Measurements from ENCODE around the gene TAS2R16. TPM values are rescaled to one million over a fixed set of nuclear protein-coding genes. Genes with fewer than 3 reads are reported as not detected.

TAS2R16 gene
- total RNA-seq, 2 donors from 2014 or later: not detected

- Mint-ChIP-seq H3K9me3 (peaks cover 4 to 9% of the 10 kb centered on the region in 2 donors), H3K36me3 (ENCODE audit: insufficient read depth in 2 of 2) (no peaks in the 10 kb centered on the region), H3K27ac (no peak overlapping the region), H3K27me3 (ENCODE audit: low read depth) (no peaks in the 10 kb centered on the region), H3K4me1 (ENCODE audit: low read depth) (no peaks in the 10 kb centered on the region), H3K4me3 (no peak overlapping the region)
- no peak for DNase-seq
- ATAC-seq (replicated peaks in 1 of 2): no peak
These were observed 9.4 kb upstream of the TAS2R16 start for GRCh38 chr7:123004931-123005330.

DNA sequence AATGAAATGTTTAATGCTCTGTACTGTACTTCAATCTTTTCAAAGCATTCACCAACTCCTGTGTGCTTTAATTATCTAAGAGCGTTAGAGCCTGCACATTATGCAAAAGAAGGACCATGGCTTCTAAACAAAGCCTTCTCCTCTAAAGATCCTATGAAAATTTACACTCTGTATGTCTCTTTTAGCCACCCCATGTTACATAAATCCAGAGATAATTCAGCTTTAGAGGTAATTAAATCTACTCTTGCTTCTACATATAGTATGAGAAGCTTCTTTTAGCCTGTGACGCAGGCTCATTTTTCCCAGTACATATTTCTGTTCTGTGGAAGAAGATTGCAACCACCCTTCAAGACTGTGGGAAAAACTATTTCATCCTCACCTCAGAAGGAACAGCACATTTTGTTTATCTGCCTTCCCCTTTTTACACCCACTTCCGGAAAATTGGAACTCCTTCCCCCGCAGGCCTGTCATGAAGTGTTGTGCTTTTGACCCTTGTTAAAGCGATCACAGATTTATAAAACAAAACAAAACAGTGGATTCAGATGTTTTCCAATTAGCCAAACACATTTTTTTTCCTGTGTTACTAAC, 8.1 kb upstream of the TAS2R16 start:
- Mint-ChIP-seq H3K27ac (no peak overlapping the region), H3K27me3 (ENCODE audit: low read depth) (no peaks in the 10 kb centered on the region), H3K4me1 (ENCODE audit: low read depth) (no peaks in the 10 kb centered on the region), H3K4me3 (no peak overlapping the region), H3K36me3 (ENCODE audit: insufficient read depth in 2 of 2) (no peaks in the 10 kb centered on the region), H3K9me3 (peaks cover 2 to 6% of the 10 kb centered on the region in 2 donors)
- ATAC-seq (replicated peaks in 1 of 2) (no peak), DNase-seq (no peak)

- Mint-ChIP-seq H3K27ac (no peak overlapping the region), H3K36me3 (ENCODE audit: insufficient read depth in 2 of 2) (no peaks in the 10 kb centered on the region), H3K4me3 (no peak overlapping the region), H3K27me3 (ENCODE audit: low read depth) (no peaks in the 10 kb centered on the region), H3K4me1 (ENCODE audit: low read depth) (no peaks in the 10 kb centered on the region), H3K9me3 (peaks cover 5 to 7% of the 10 kb centered on the region in 2 donors)
- no peak for DNase-seq
- ATAC-seq (replicated peaks in 1 of 2): no peak
These were observed 5.9 kb downstream of the TAS2R16 start for GRCh38 chr7:122989577-122989976.

- H3K9me3 Mint-ChIP-seq: peaks cover 3 to 4% of the 10 kb centered on the region in 2 donors
- ATAC-seq (replicated peaks in 1 of 2): no peak
- DNase-seq: no peak
- H3K4me1 Mint-ChIP-seq (ENCODE audit: low read depth): no peaks in the 10 kb centered on the region
- no peaks in the 10 kb centered on the region for H3K36me3 Mint-ChIP-seq (ENCODE audit: insufficient read depth in 2 of 2)
- H3K4me3 Mint-ChIP-seq: no peak overlapping the region
- no peak overlapping the region for H3K27ac Mint-ChIP-seq
- H3K27me3 Mint-ChIP-seq (ENCODE audit: low read depth): no peaks in the 10 kb centered on the region
These were observed 6.5 kb downstream of the TAS2R16 start for GRCh38 chr7:122989041-122989440.

DNA sequence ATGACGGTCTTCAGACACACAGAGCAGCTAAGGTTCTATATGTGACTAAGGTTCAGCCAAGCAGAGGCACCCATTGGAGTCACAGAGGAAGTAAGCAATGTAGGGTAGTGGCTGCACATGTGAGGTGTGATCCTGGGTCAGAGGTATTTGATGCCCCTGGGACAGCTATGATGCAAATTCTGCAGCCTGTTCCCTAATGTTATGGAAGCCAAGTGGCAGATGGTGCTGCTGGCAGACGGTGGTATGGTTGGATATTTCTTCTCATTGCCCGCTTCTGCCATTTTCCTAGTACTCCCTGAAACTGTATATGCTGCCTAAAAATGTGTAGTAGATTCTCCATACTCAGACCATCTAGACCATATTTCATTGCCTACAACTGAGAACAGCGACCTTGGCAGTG, 7.2 kb downstream of the TAS2R16 start:
- Mint-ChIP-seq H3K27me3 (ENCODE audit: low read depth) (no peaks in the 10 kb centered on the region), H3K9me3 (peaks cover under 1% of the 10 kb centered on the region in 2 donors), H3K36me3 (ENCODE audit: insufficient read depth in 2 of 2) (no peaks in the 10 kb centered on the region), H3K4me3 (no peak overlapping the region), H3K27ac (no peak overlapping the region), H3K4me1 (ENCODE audit: low read depth) (no peaks in the 10 kb centered on the region)
- no peak for DNase-seq
- ATAC-seq (replicated peaks in 1 of 2): no peak

- ATAC-seq (replicated peaks in 1 of 2): no peak
- no peaks in the 10 kb centered on the region for H3K27me3 Mint-ChIP-seq (ENCODE audit: low read depth)
- H3K9me3 Mint-ChIP-seq: no peaks in the 10 kb centered on the region
- no peak overlapping the region for H3K27ac Mint-ChIP-seq
- H3K4me3 Mint-ChIP-seq: no peak overlapping the region
- H3K36me3 Mint-ChIP-seq (ENCODE audit: insufficient read depth in 2 of 2): no peaks in the 10 kb centered on the region
- DNase-seq: no peak
- H3K4me1 Mint-ChIP-seq (ENCODE audit: low read depth): no peaks in the 10 kb centered on the region
These were observed 8.0 kb downstream of the TAS2R16 start for GRCh38 chr7:122987463-122987862.

DNA sequence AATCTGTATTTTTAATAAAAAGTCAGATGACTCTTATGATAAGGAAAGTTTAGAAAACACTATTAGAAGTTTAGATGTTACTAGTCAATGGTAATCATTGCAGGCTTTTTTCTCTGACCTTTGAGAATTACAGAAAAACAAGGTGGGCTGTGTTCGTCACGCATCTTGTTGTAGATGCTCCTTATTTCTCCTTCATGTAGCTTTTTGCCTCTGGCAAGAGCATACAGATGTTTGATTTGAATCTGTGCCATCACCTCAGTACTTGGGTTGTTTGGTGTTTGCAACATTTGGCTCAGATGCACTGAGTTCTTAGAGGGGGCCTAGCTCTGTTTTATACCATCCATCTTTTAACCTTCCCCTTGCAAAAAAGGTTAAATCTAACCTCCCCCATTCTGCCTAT, 11.5 kb downstream of the TAS2R16 start:
- Mint-ChIP-seq H3K27me3 (ENCODE audit: low read depth) (no peaks in the 10 kb centered on the region), H3K4me3 (no peak overlapping the region), H3K4me1 (ENCODE audit: low read depth) (no peaks in the 10 kb centered on the region), H3K27ac (no peak overlapping the region), H3K9me3 (no peaks in the 10 kb centered on the region), H3K36me3 (ENCODE audit: insufficient read depth in 2 of 2) (no peaks in the 10 kb centered on the region)
- ATAC-seq (replicated peaks in 1 of 2) (no peak), DNase-seq (no peak)

GRCh38 chr7:122983261-122983660, 12.2 kb downstream of the TAS2R16 start:
- no peak for ATAC-seq (replicated peaks in 1 of 2)
- H3K4me1 Mint-ChIP-seq (ENCODE audit: low read depth): no peaks in the 10 kb centered on the region
- H3K27ac Mint-ChIP-seq: no peak overlapping the region
- H3K27me3 Mint-ChIP-seq (ENCODE audit: low read depth): no peaks in the 10 kb centered on the region
- peaks cover 2% of the 10 kb centered on the region in 2 donors for H3K9me3 Mint-ChIP-seq
- DNase-seq: no peak
- H3K4me3 Mint-ChIP-seq: no peak overlapping the region
- no peaks in the 10 kb centered on the region for H3K36me3 Mint-ChIP-seq (ENCODE audit: insufficient read depth in 2 of 2)

- Mint-ChIP-seq H3K9me3 (peaks cover 3 to 4% of the 10 kb centered on the region in 2 donors), H3K27me3 (ENCODE audit: low read depth) (no peaks in the 10 kb centered on the region), H3K4me1 (ENCODE audit: low read depth) (no peaks in the 10 kb centered on the region), H3K36me3 (ENCODE audit: insufficient read depth in 2 of 2) (no peaks in the 10 kb centered on the region), H3K4me3 (no peak overlapping the region), H3K27ac (no peak overlapping the region)
- DNase-seq (no peak), ATAC-seq (replicated peaks in 1 of 2) (no peak)
These were observed 20.2 kb downstream of the TAS2R16 start for GRCh38 chr7:122975341-122975740.

DNA sequence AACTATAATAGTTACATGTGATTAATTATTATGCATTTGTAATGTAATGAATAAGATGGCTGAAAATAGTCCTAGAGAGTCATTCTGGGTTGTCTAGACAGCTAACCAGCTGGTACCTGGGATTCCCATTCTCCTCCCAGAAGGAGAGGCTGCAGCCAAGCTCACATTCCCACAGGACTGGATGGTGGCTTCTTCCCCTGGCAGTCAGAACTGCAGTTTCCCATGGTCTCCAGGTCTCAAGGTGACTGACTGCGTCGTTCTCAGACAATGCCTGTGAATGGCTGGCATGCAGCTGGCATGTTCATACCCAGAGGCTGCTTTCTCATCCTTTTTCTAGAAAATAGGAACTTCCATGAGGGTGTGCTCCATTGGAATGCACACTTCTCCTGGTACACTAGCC, 21.3 kb downstream of the TAS2R16 start:
- Mint-ChIP-seq H3K27me3 (ENCODE audit: low read depth) (no peaks in the 10 kb centered on the region), H3K4me3 (no peak overlapping the region), H3K27ac (no peak overlapping the region), H3K9me3 (peaks cover 3 to 5% of the 10 kb centered on the region in 2 donors), H3K4me1 (ENCODE audit: low read depth) (no peaks in the 10 kb centered on the region), H3K36me3 (ENCODE audit: insufficient read depth in 2 of 2) (no peaks in the 10 kb centered on the region)
- DNase-seq (no peak), ATAC-seq (replicated peaks in 1 of 2) (no peak)

GRCh38 chr7:122972056-122972455, 23.4 kb downstream of the TAS2R16 start:
- Mint-ChIP-seq H3K4me1 (ENCODE audit: low read depth) (no peaks in the 10 kb centered on the region), H3K9me3 (peaks cover 2 to 4% of the 10 kb centered on the region in 2 donors), H3K27ac (no peak overlapping the region), H3K36me3 (ENCODE audit: insufficient read depth in 2 of 2) (no peaks in the 10 kb centered on the region), H3K27me3 (ENCODE audit: low read depth) (no peaks in the 10 kb centered on the region), H3K4me3 (no peak overlapping the region)
- DNase-seq (no peak), ATAC-seq (replicated peaks in 1 of 2) (no peak)

- H3K9me3 Mint-ChIP-seq: peaks cover 0 to 4% of the 10 kb centered on the region in 2 donors
- no peaks in the 10 kb centered on the region for H3K4me1 Mint-ChIP-seq (ENCODE audit: low read depth)
- H3K36me3 Mint-ChIP-seq (ENCODE audit: insufficient read depth in 2 of 2): no peaks in the 10 kb centered on the region
- DNase-seq (no peak), ATAC-seq (replicated peaks in 1 of 2) (no peak)
- H3K27me3 Mint-ChIP-seq (ENCODE audit: low read depth): no peaks in the 10 kb centered on the region
- H3K27ac Mint-ChIP-seq: no peak overlapping the region
- H3K4me3 Mint-ChIP-seq: no peak overlapping the region
These were observed 24.5 kb downstream of the TAS2R16 start for GRCh38 chr7:122970740-122971725.

DNA sequence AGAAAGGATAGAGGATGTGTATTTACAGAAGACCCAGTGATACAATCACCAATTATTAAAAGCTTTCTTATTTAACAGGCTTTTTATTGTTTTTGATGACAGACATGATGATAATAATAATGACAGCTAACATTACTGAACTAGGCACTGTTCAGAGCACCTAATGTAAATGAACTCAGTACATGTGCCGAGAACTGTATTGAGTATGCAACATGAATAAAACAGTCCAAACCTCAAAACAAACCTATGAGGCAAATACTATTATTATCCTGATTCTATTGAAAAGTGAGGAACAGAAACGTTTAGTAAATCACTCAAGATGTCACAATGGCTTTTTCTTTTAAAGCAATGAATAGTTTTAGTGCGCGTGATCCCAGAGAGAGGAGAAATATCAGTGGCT, 27.1 kb downstream of the TAS2R16 start:
- ATAC-seq (replicated peaks in 1 of 2) (no peak), DNase-seq (no peak)
- Mint-ChIP-seq H3K9me3 (peaks cover 0 to 4% of the 10 kb centered on the region in 2 donors), H3K4me1 (ENCODE audit: low read depth) (no peaks in the 10 kb centered on the region), H3K27me3 (ENCODE audit: low read depth) (no peaks in the 10 kb centered on the region), H3K27ac (no peak overlapping the region), H3K36me3 (ENCODE audit: insufficient read depth in 2 of 2) (no peaks in the 10 kb centered on the region), H3K4me3 (no peak overlapping the region)

Measured in activated T-cell treated with anti-CD3 and anti-CD28 coated beads, Interleukin-2, amount 50 U/mL, for 72 hours (primary cell).